ENCODE results near the gene SRPRB. TPM values are rescaled to one million over a fixed set of nuclear protein-coding genes. Genes with fewer than 3 reads are reported as not detected.

SRPRB gene
- total RNA-seq, 1 donor from 2014 or later = 61.5 TPM

DNA sequence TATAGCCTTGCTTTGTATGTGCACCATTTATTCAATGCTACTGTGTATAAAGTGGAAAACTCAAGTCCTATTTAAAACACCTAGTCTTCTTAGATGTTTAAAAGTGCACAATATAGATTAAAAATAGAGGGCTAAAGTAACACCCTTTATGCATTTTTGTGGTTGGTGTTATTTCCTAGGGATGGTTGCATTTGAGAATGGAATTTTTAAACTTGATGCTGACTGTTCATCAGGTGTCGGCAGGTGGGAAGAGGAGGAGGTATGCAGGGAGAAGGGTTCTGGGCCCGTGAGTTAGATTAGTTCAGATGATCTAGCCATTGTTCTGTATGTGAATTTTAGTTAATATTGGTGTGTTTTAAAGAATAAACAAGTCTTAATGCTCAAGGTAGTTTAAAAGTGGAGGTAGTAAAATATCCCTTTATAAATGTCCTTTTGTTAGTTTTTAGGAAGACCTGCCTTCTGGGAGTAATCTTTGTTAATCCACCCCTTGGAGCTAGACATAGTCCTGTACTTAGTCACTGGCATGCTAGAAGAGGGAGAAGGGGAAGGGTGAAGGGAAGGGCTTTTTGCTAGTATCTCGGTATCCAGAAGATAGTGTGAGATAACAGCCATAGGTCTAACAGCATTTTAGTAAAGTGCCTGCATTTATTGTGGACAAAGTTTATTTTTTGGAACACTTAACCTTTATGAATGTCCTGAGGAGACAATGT lies 8.1 kb upstream of the SRPRB start:
- H3K4me1 Mint-ChIP-seq = no peaks in the 10 kb centered on the region
- H3K27ac Mint-ChIP-seq (ENCODE audit: unreplicated experiment) = no peak overlapping the region
- H3K4me3 Mint-ChIP-seq = no peak overlapping the region
- no peak for DNase-seq (ENCODE audit: low read depth, low spot score)
- peaks cover 10% of the 10 kb centered on the region for H3K9me3 Mint-ChIP-seq
- TF ChIP-seq, protein P1, sequence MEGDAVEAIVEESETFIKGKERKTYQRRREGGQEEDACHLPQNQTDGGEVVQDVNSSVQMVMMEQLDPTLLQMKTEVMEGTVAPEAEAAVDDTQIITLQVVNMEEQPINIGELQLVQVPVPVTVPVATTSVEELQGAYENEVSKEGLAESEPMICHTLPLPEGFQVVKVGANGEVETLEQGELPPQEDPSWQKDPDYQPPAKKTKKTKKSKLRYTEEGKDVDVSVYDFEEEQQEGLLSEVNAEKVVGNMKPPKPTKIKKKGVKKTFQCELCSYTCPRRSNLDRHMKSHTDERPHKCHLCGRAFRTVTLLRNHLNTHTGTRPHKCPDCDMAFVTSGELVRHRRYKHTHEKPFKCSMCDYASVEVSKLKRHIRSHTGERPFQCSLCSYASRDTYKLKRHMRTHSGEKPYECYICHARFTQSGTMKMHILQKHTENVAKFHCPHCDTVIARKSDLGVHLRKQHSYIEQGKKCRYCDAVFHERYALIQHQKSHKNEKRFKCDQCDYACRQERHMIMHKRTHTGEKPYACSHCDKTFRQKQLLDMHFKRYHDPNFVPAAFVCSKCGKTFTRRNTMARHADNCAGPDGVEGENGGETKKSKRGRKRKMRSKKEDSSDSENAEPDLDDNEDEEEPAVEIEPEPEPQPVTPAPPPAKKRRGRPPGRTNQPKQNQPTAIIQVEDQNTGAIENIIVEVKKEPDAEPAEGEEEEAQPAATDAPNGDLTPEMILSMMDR (conservative IDR thresholded peaks at IDR 0.05) = no peak
- peaks cover 44% of the 10 kb centered on the region for H3K27me3 Mint-ChIP-seq (ENCODE audit: low read depth)
- peaks cover 10% of the 10 kb centered on the region for H3K36me3 Mint-ChIP-seq (ENCODE audit: low read depth)

DNA sequence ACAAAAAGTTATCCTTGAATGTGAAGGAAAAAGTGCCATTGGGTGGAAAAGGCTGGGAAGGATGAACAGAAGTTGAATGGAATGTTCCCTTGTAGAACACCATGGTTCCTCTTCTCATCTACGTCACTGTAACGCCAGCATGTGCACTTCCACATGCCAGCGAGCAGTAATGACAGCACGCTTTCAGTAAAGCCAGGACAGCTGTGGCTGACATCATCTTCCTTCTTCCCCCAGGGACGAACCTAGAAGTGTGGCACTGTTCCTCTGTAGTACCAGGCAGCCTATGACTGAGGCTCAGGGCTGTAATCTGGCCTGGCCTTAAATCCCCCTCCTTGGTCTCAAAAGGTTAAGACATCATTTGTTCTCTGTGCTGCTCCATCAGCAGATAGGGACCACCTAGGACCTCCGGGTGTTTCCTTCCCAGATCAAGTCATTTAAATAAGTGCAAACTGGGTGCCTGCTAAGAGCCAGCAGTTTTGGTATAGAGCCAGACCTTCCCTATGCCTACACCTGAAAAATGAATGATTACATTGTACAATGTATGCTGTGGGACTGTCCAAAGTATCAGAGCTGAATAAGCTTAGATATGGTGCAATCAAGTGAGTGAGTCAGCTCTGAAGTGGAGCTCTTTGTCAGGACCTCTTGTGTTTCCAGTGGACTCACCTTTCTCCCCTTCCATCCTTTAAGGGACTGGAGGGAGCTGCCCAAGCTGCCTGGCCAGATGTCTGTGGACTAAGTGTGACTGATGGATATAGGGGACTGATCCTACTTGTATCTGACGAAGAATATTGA lies 5.6 kb upstream of the SRPRB start:
- DNase-seq (ENCODE audit: low read depth, low spot score) = no peak
- Mint-ChIP-seq H3K27me3 (ENCODE audit: low read depth) (peaks cover 52% of the 10 kb centered on the region), H3K4me1 (no peaks in the 10 kb centered on the region), H3K9me3 (peaks cover 6% of the 10 kb centered on the region), H3K4me3 (no peak overlapping the region), H3K27ac (ENCODE audit: unreplicated experiment) (no peak overlapping the region), H3K36me3 (ENCODE audit: low read depth) (peaks cover 6% of the 10 kb centered on the region)
- TF ChIP-seq, protein P1 (conservative IDR thresholded peaks at IDR 0.05) = no peak

DNA sequence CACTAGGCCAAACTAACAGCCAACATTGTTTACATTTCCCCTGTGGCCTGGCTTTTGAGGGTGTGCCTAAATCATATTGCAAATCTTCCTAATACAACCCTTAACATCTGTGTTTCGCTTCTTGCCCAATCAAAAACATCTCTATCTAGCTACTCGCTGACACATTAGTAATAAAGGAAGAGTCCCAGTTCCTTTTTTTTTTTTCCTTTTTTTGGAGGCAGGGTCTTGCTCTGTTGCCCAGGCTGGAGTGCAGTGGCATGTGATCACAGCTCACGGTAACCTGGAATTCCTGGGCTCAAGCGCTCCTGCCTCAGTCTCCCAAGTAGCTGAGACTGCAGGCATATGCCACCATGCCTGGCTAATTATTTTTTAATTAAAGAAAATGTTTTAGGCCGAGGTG lies 2.1 kb upstream of the SRPRB start:
- no peak overlapping the region for H3K4me3 Mint-ChIP-seq
- no peaks in the 10 kb centered on the region for H3K9me3 Mint-ChIP-seq

DNA sequence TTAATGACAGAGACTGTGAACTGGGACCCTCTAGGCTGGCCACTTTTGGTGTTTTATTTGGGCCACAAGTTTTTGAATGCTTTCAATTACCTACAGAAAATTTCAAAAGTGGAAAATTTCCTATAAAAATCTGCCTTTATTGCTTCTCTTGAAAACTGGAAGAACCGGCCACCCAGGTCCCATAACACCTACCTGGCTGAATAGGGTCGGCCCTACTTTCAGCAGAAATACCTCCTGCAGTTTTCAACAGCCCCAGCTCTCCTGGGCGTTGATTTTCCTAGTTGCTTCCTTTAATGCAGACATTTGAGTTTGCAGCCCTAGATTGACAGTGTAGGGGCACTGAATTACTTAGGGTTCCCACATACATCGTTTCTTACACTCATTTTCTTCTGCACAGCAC lies 719 bp upstream of the SRPRB start:
- TF ChIP-seq, protein P1 (conservative IDR thresholded peaks at IDR 0.05) = no peak
- Mint-ChIP-seq H3K4me1 (peaks cover 15% of the 10 kb centered on the region), H3K27ac (ENCODE audit: unreplicated experiment) (no peak overlapping the region), H3K4me3 (peak overlapping the region; percentile 98), H3K9me3 (no peaks in the 10 kb centered on the region), H3K27me3 (ENCODE audit: low read depth) (peaks cover 30% of the 10 kb centered on the region), H3K36me3 (ENCODE audit: low read depth) (no peaks in the 10 kb centered on the region)
- DNase-seq (ENCODE audit: low read depth, low spot score) = no peak

More for the DNA sequence above, 2.1 kb upstream of the SRPRB start:
- TF ChIP-seq, protein P1 (conservative IDR thresholded peaks at IDR 0.05) = no peak
- Mint-ChIP-seq H3K27me3 (ENCODE audit: low read depth) (peaks cover 40% of the 10 kb centered on the region), H3K4me1 (peaks cover 15% of the 10 kb centered on the region), H3K27ac (ENCODE audit: unreplicated experiment) (no peak overlapping the region), H3K36me3 (ENCODE audit: low read depth) (no peaks in the 10 kb centered on the region)
- DNase-seq (ENCODE audit: low read depth, low spot score) = no peak

DNA sequence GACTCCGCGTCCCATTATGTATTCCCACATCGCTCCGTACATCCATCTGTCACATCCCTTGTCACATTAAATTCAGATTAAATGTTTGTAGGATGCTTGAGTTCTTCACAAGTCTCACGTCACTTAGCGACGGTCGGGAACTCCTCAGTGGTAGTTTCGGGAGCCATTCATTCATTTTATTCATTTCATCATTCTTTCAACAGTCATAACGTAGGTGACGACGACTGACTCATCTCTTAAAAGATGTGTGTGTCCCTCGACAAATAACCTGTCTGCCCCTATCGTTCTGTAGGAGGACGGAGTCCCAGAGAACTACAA lies 272 bp upstream of the SRPRB start:
- Mint-ChIP-seq H3K4me1 (peaks cover 15% of the 10 kb centered on the region), H3K27me3 (ENCODE audit: low read depth) (peaks cover 25% of the 10 kb centered on the region), H3K27ac (ENCODE audit: unreplicated experiment) (no peak overlapping the region), H3K4me3 (peak overlapping the region; percentile 98), H3K36me3 (ENCODE audit: low read depth) (no peaks in the 10 kb centered on the region), H3K9me3 (no peaks in the 10 kb centered on the region)
- TF ChIP-seq, protein P1 (conservative IDR thresholded peaks at IDR 0.05) = no peak
- no peak for DNase-seq (ENCODE audit: low read depth, low spot score)

Data from neural crest cell (in vitro differentiated cells).